NCI-H2227 treated with DMSO at 0.1 percent for 48 hours (cell line): ENCODE measurements around the gene SLC34A1.
A peak's percentile ranks its signal among the peaks of the same experiment; 100 is the strongest.
"Not testable (repeated sequence)": the region's sequence is repeated elsewhere in the genome, so short reads cannot be mapped to it uniquely, and the experiment has no call there.

ENCODE experiments used
- DNase-seq: peaks from one replicate; lab custom pipeline; 2025; lab: John Stamatoyannopoulos, UW

SLC34A1 gene

DNA sequence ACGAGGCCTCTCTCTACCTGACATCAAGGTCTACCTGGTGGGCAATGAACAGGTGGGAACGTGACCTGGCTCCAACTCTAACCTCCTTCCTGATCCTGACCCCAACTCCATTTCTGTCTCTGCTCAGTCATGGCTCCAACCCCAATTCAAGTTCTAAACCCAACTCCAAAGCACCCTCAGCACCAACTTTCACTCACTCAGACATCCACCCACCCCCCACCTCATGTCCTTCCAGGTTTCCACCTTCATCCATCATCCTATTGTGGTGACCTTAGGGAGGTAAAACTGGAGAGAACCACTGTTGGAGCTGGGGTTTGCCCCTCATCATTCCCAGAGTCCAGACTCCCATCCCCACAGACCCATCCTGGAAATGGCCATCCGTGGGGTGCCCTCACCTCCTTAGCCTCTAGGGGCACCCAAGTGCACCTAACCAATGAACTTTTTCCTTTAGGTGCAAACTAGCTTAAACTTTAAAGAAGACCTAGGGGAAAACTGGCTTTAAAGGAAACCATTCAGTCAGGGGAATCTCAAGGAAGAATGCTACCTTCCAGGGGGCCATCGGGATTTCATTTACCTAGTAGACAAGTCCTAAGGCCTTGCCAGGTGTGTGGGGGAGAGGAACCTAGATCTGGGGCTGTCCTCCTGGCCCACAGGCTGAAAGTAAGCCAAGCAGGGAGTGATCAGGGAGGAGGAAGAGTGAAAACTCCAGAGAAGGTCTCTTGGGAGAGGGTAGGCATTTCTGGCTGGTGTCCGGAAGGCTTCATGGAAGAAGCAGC lies 15.2 kb upstream of the SLC34A1 start:
- DNase-seq: no peak

DNA sequence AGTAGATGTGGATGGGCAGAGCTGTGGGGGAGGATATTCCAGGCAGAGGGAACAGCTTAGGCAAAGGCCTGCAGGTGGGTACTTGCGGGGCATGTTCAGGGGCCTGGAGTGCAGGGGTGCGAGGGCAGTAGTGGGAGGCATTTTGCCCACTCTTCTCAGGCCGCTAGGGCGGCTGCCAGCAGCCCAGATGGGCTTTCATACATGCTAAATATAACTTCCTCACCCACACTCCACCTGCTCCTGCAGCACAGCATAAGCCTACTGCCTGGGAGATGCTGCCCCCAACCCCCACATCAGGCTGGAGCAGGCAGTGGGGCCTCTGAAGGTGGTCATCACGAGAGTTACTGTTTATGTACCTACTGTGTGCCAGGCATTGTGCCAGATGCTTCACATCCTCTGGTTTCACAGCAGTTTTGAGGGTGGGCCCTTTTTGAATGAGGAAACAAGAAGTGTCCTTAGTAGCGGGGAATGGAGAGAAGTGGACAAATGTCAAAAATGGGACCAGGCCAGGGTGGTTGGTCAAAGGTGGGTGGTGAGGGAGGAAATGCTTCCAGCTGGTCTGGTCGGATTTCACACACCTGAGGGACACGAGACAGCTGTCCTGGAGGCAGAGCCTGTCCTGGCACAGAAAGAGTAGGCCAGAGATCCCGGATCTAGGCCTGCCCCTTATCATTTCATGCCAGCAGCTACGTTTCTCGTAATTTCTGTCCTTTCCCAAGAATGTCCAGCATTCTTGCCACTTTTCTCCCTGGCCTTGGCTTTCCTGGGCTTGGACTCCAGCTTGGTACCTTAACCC lies 14.4 kb upstream of the SLC34A1 start:
- no peak for DNase-seq

DNA sequence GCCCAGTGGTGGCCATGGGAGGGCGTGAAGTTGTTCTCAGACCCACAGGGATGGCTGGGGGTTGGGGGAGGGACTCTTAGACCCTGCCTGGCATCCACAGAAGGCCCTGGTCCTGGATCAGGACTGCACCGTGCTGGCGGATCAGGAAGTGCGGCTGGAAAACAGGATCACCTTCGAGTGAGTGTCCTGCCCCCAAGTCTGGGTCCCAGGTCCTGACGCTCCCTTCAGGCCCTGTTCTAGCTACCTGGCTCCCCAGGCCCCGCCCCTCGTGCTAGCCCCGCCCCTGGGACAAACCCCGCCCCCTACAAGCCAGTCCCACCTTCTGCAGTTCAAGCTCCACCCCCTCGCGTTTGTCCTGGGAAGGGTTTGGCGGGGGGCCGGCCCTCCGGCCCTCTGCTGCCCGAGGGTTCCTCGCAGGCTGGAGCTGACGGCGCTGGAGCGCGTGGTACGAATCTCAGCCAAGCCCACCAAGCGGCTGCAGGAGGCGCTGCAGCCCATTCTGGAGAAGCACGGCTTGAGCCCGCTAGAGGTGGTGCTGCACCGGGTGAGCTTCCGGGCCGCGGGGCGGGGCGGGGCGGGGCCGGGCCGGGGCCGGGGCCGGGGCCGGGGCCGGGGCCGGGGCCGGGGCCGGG lies 13.6 kb upstream of the SLC34A1 start:
- DNase-seq: peak; percentile 6

DNA sequence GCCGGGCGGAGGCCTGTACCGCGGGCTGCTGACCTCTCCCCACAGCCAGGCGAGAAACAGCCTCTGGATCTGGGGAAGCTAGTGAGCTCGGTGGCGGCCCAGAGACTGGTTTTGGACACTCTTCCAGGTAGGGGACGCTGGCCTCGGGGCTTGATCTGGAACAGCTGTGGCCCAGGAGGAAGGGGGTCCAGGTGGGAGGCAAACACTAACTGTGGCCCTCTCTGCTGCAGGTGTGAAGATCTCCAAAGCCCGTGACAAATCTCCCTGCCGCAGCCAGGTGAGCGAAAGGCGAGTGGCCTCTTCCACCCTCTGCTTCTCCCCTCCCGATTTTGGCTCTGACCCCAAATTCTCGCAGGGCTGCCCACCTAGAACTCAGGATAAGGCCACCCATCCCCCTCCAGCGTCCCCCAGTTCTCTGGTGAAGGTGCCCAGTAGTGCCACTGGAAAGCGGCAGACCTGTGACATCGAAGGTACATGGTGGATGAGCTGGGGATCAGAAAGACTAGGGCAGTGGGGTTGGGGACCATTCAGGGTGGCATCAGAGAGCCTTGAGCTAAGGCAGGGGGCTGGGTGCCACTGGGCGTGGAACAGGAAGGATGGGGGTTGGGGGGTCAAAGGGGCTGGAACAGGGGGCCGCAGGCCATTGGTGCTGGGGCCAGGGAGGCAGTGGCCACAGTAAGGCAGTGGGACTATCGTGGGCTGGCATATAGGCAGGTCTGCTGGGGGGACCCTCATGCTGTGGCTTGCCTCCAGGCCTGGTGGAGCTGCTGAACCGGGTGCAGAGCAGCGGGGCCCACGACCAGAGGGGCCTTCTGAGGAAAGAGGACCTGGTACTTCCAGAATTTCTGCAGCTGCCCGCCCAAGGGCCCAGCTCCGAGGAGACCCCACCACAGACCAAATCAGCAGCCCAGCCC lies 12.9 kb upstream of the SLC34A1 start:
- no peak for DNase-seq

DNA sequence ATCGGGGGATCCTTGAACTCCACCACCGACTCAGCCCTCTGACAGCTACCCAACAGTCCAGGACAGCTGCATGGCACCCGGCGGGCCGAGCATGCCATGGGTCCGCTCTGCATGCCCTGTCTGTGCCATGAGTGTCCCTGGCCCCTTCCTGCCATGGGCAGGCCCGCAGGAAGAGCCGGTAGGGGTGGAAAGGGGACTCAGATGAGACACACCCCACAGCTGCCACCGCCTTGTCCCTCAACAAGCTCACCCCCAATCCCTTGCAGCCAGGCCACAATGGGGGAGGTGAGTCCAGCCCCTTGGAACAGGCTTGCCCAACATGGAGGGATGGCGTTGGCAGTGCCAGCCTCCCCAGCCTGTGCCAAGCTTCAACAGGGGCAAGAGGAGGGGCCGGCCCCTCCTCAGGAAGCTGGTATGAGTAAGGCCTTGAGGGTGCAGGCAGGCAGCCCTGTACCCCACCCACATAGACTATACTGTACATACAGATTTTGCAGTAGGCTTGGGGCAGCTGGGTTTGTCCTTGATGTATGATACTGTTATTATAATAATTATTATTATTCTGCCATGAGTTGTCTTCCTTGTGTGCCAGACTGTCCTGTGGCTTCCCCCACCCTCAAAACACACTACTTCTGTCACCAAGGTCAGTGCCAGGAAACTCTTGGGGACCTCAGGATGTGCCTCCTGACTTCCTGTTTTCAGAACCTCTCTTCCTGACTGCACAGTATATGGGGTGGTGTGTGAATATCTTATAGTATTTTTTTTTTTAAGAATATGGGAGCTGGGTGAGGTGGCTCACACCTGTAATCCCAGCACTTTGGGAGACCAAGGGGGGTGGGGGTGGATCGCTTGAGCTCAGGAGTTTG lies 12.0 kb upstream of the SLC34A1 start:
- no peak for DNase-seq

DNA sequence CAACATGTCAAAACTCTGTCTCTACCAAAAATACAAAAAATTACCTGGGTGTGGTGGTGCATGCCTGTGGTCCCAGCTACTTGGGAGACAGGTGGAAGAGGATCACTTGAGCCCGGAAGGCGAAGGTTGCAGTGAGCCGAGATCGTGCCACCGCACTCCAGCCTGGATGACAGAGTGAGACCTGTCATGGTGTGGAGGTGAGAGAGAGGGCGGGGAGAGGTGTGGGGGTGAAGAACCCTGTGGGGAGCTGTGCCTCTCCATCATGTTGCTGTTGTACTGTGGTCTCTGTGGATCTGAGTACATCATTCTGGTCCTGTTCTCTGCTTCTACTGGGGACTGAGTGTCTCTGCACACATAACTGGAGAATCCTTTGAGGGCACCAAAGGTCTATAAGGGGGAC lies 11.3 kb upstream of the SLC34A1 start:
- DNase-seq: no peak

DNA sequence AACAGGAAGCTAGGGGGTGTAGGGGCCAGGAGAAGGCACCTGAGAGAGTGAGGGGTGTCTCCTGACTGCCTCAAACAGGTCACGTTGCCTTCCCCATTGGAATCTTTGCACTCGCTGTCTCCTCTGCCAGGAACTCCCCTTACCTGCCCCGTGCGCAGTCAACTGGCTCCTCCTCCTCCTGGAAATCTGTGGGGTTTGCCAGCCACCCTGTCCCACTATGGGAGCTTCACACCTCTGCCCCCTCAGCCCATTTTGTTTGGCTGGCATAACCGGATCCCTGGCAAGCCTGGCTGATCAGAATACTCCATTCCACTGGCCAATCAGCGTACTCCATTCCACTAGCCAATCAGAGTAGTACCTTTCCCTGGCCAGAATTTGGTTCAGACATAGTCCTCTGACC lies 10.4 kb upstream of the SLC34A1 start:
- no peak for DNase-seq

DNA sequence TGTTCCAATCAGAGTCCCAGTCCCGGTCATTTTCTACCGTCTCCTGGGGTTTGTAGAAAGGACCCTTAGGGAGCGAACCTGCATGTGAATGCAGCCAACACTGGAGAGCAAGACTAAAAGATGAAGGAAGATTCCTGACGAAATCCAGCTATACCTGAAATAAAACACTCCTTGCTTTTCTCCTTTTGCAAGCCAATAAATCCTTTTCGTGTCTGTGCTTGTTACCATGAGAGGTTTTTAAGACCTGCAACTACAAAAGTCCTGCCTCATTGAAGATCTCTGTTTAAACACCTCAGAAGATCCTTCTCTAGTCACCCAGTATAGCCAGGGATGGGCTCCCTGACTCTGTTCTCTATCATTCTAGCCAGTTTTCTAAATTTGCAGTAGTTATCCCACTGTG lies 10.0 kb upstream of the SLC34A1 start:
- DNase-seq: no peak

DNA sequence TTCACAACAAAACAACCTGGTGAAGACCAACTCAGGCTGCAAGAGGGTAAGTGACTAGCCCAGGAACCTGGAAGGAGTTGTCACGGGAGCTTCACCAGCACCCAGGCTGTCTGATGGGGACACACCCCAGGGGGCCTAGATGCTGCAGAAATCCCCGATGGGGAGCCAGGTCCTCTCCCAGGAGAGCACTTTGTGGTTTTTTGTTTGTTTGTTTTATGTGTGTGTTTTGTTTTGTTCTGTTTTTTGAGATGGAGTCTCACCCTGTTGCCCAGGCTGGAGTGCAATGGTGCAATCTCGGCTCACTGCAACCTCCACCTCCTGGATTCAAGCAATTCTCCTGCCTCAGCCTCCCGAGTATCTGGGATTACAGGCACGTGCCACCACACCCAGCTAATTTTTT lies 8.7 kb upstream of the SLC34A1 start:
- not testable (repeated sequence) for DNase-seq

DNA sequence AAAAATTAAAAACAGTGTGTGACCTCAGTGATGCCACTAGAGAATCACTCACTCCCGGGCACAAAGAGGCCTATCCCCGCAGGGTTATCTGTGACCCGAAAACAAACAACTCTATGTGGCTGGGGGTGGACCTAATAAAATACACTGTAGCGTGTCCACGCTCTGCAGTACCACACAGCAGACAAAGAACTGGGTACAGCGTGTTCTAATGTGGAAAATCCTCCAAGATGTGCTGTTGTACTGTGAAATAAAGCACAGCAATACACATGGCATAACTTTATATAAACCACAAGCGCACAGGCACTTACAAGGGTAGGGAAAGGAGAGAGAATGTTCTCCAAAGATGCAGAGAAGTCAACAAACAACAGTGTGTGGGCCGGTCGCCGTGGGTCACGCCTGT lies 8.1 kb upstream of the SLC34A1 start:
- DNase-seq: no peak

DNA sequence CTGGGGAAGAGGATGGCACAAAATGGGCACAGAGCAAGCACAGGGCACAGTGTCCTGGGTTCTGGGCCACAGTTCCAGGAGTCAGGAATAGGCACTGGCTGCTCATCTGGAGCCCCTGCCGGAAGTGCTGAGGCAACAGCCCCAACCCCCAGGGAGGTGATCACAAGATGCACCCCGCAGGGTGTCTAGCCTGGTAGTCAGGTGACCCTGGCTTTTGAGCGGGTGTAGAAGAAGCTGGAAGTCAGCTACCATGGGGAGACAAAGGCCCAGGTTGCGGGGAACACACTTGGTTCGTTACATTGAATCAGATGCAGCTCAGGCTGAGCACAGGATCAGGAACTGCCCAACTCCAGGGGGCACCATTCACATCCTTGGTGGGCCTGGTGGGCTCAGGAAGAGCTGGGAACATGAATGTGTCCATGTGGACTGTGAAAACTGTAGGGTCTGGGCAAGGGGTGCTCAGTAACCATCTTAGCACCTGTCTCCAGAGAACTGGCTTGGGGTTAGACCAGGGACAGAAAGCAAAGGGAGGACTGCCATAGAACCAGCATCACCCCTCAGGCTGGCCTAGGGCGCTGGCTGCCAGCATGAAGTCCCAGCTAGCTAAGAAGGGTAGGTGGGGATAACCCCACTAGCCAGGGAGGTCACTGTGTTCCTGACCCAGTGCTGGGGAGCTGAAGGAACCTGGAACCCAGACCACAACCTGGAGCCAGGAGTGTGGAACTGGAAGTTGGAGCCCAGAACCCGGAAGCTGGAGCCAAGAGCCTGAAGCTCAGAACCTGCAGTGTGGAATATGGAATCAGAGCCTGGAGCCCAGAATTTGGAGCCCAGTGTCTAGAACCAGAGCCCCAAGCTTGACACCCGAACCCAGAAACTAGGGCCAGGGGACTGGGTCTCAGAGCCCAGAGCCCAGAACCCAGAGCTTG lies 6.1 kb upstream of the SLC34A1 start:
- no peak for DNase-seq

DNA sequence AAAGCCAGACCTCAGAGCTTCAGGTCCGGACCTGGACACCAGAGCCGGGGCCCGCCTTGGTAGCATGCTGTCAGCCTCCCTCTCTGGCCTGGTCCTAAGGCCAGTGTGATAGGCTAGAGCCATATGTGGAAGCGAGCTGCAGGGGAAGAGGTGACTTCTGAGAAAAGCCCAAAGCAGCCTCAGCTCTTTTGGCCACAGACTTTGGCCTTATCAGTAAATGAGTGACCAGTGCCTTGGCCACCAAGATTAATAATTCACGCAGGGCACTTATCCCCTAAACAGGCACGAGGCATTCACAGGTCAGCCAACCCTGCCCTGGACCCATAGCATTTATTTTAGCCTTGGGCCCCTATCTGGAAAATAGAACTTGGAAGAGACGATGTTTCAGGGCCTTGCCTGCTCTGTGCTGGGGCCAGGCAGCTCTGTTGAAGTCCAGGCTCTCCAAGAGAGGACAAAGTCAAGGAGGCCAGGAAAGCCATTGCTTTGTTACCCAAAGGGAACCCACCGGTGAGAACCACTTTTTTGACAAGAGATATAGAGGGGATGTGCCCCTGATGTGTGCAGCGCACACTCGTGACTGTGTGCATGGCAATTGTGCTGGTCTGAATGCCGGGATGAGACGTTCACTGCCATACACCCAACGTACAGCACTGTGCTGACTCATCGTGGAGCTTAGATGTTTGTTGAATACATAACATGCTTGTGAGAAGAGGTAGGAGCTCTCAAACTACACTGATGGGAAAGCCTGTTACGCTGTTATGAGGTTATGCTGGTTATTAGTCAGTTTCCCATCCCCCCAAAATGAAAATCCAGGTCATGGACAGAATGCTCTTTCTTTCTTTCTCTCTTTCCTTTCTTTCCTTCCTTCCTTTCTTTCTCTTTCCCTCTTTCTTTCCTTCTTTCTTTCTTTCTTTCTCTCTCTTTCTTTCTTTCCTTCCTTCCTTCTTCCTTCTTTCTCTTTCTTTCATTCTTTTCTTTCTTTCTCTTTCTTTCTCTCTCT lies 5.0 kb upstream of the SLC34A1 start:
- DNase-seq: no peak

DNA sequence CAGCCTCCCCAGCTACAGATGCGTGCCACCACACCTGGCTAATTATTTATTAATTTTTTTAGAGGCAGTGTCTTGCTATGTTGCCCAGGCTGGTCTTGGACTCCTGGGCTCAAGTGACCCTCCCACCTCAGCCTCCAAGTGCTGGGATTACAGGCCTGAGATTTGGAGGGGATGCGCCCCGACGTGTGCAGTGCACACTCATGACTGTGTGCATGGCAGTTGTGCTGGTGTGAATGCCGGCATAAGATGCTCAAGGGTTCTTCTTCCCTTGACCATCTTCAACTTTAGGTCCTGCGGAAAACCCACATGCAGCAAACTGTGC lies 3.5 kb upstream of the SLC34A1 start:
- no peak for DNase-seq

DNA sequence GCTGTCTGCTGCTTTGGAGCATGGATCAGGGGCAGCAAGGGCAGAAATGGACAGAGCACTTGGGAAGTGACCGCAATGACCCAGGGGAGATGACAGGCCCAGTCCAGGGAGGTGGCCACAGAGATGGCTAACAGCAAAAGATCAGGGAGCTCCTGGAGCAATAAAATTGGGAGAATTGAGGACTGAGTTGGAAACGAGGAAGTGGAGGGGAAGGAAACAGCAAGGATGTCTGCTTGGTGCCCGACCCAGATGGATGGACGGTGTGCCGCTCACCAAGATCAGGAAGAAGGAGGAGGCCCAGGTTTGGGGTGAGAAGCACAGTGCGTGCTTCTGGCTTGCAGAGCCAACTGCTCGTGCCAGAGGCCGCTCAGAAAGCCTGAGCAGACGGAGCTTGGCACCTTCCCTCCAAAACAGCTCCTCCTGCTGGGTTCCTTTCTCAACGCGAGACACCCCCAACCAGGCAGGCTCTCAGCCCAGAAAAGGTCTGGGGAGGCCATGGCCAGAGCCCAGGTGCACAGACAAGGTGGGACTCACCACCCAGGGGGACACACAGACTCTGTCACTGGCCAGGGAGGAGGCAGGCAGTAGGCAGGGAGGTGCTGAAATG lies 1.7 kb upstream of the SLC34A1 start:
- DNase-seq: no peak

DNA sequence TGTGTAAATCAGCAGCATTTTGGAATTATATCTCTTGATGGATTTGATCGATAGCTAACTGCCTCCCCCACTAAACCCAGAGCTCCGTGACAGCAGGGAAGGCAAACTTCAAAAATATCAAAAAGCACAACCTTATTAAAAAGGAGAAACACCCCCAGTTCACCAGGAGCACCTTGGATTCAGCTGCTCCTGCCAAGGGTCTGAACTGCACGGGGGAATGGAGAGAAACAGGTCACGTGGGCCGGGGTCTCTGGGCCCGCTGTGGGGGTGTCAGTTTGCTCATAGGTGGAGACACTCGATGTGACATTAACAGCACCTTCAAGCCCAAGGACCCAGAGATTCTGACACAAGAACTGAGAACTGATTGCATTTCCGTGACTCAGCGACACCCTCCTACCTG lies 1.1 kb upstream of the SLC34A1 start:
- no peak for DNase-seq

DNA sequence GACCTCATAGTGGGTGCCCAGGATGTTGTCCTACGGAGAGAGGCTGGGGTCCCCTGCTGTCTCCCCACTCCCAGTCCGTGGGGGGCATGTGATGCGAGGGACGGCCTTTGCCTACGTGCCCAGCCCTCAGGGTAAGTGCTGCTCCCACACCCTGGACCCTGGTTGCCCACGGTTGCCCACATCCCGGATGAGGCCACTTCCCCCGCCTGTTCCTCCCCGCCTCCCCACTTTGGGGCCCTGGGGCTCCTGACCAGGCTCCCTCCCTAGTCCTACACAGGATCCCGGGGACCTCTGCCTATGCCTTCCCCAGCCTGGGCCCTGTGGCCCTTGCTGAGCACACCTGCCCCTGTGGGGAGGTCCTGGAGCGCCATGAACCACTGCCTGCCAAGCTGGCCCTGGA lies 1.5 kb downstream of the SLC34A1 start:
- no peak for DNase-seq

DNA sequence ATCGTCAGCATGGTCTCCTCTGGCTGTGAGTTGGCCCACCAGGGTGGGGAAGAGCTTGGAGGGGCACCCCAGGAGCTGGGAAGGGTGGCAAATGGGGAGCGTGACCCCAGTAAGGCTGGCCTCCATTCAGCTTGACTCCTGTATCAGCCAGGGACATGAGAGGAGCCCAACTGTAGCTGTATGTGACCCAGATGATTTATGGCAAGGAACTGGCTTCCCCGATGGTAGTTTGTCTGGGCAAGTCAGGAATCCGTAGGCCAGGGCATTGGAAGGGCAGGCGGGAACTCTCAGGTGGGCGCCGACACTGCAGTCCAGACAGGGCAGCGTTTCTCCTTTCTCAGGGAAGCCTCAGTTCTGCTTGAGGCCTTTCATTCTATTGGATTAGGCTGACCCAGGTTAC lies 2.3 kb downstream of the SLC34A1 start:
- DNase-seq: no peak

DNA sequence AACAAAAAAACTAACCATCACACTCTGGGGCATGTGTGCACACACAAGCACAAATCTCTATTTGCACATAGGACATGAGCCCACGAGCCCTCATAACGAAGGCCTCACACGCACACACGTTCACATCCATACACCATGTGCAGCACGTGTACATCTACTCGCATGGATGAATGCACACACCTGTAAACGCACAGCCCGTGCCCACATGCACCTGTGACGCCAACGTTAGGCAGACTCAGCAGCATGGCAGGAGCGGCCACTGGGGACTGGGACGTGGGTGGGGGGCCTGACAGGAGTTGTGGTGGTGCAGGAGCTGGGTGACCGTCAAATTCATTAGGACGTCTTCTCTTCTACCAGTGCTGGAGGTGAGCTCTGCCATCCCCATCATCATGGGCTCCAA lies 3.2 kb downstream of the SLC34A1 start:
- no peak for DNase-seq
